CD4-positive, alpha-beta T cell treated with Interleukin-6 at 100 ng/mL for 8 hours (primary cell): ENCODE data around the gene CLEC3B.
"Not testable (repeated sequence)": the region's sequence is repeated elsewhere in the genome, so short reads cannot be mapped to it uniquely, and the experiment has no call there.

Experiments used
- DNase-seq: peaks from one replicate; pipeline ENCODE4 v3.0.0-alpha.2; 2020; ENCODE audit warnings: mixed read lengths, low spot score

The CLEC3B gene

GRCh38 chr3:45066109-45066801 is 40.2 kb downstream of the CLEC3B start:
- no peak for DNase-seq

GRCh38 chr3:45067486-45067885 is 41.4 kb downstream of the CLEC3B start:
- DNase-seq: no peak

- no peak for DNase-seq
These were observed 41.8 kb downstream of the CLEC3B start for GRCh38 chr3:45067941-45068340.

GRCh38 chr3:45071075-45071474 is 45.0 kb downstream of the CLEC3B start:
- DNase-seq: no peak

GRCh38 chr3:45075821-45076625 is 49.9 kb downstream of the CLEC3B start:
- DNase-seq: no peak

- DNase-seq: not testable (repeated sequence)
These were observed 52.2 kb downstream of the CLEC3B start for GRCh38 chr3:45078256-45078655.

- no peak for DNase-seq
These were observed 52.9 kb downstream of the CLEC3B start for GRCh38 chr3:45078910-45079522.

- DNase-seq: no peak
These were observed 53.6 kb downstream of the CLEC3B start for GRCh38 chr3:45079715-45080114.

- DNase-seq: no peak
These were observed 54.7 kb downstream of the CLEC3B start for GRCh38 chr3:45080824-45081223.

- DNase-seq: no peak
These were observed 55.5 kb downstream of the CLEC3B start for GRCh38 chr3:45081506-45082141.

- DNase-seq: no peak
These were observed 56.0 kb downstream of the CLEC3B start for GRCh38 chr3:45082142-45082538.

GRCh38 chr3:45083023-45083422 is 56.9 kb downstream of the CLEC3B start:
- DNase-seq: no peak

GRCh38 chr3:45084361-45084760 is 58.3 kb downstream of the CLEC3B start:
- DNase-seq: no peak

- DNase-seq: no peak
These were observed 59.0 kb downstream of the CLEC3B start for GRCh38 chr3:45084820-45085816.
